Lung microvascular endothelial cell (primary cell): ENCODE measurements around the gene GRN. TPM values are rescaled to one million over a fixed set of nuclear protein-coding genes. Genes with fewer than 3 reads are reported as not detected.

Source experiments
- total RNA-seq: library from RNA; depleted of rRNA; stranded (reverse); fragments of >200 nt; gene quantifications from 2 replicates; pipeline ENCODE4 v1.2.1, GENCODE V29; 2014

The GRN gene
- total RNA-seq, 1 donor from 2014 or later: 473 TPM

Other genes with a start within 250 kb of the GRN start
- 28.2 and 32.9 TPM in 2 replicates for gene HDAC5, start 221.7 kb upstream of the GRN start, total RNA-seq
- 0.99 and 1.5 TPM in 2 replicates for gene HROB, start 203.4 kb upstream of the GRN start, total RNA-seq
- not detected in 2 replicates for gene ASB16, start 174.6 kb upstream of the GRN start, total RNA-seq
- gene TMUB2, start 158.3 kb upstream of the GRN start, total RNA-seq: 23.5 and 39.9 TPM in 2 replicates
- gene ATXN7L3, start 145.4 kb upstream of the GRN start, total RNA-seq: 26.8 and 41.7 TPM in 2 replicates
- gene UBTF, start 125.6 kb upstream of the GRN start, total RNA-seq: 28.3 and 40.5 TPM in 2 replicates
- not detected in 2 replicates for gene SLC4A1, start 77.2 kb upstream of the GRN start, total RNA-seq
- gene RUNDC3A, start 36.7 kb upstream of the GRN start, total RNA-seq: 0.22 TPM in 1 of 2 replicates, not detected in the other
- gene SLC25A39, start 20.5 kb upstream of the GRN start, total RNA-seq: 47.5 and 72.6 TPM in 2 replicates
- 6.3 and 8.1 TPM in 2 replicates for gene FAM171A2, start 18.6 kb downstream of the GRN start, total RNA-seq
- 0.22 and 0.79 TPM in 2 replicates for gene ITGA2B, start 44.3 kb downstream of the GRN start, total RNA-seq
- gene GPATCH8, start 158.1 kb downstream of the GRN start, total RNA-seq: 6.9 and 8.5 TPM in 2 replicates
- under 0.01 and 0.22 TPM in 2 replicates for gene FZD2, start 212.2 kb downstream of the GRN start, total RNA-seq